Astrocyte of the cerebellum (primary cell): ENCODE measurements around the gene NOX3.

ENCODE experiments used
- DNase-seq: peaks from one replicate; pipeline ENCODE4 v3.0.0-alpha.2; 2011; ENCODE audit warnings: low read depth
- H3K4me3 ChIP-seq: 2 replicates; pipeline ENCODE4 v1.5.1; 2011; ENCODE audit warnings: mild to moderate bottlenecking, low read depth, low read length, moderate library complexity
- CTCF ChIP-seq: IDR thresholded peaks from 2 replicates; pipeline ENCODE4 v1.5.1; 2012; ENCODE audit warnings: low read length, low read depth, moderate library complexity, mild to moderate bottlenecking; ENCODE audit errors: missing control alignments
- in situ Hi-C: cut with HindIII; loops from 2 replicates; pipeline ENCODE4 v1.10.0; 2017; ENCODE audit warnings: low sequenced_read_pairs

NOX3 gene

GRCh38 chr6:155487371-155488130 is 31.9 kb upstream of the NOX3 start:
- H3K4me3 ChIP-seq: no peak overlapping the region
- no peak for DNase-seq
- in situ Hi-C loops: no loop called here
- TF ChIP-seq CTCF: no peak

GRCh38 chr6:155486721-155487294 is 31.2 kb upstream of the NOX3 start:
- TF ChIP-seq CTCF: no peak
- H3K4me3 ChIP-seq: no peak overlapping the region
- no peak for DNase-seq
- in situ Hi-C loops: no loop called here

DNA sequence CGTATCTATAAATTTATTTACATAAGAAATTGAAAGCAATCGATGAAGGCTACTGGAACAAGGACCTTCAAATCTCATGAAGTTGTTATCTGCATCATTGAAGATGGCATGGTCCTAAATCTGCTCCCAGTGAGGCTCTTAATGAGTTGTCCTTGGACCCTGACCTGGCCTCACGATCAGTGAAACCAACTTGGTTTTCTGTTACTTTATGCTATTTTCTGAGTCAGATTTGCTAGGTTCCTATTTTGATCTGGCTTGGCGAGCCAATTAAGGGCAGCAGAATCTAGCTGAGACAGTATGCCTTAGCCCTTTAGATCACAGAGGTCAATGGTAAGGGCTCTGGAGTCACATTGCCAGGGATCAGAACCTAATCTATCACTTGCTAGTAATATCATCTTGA is 30.1 kb upstream of the NOX3 start:
- no peak for TF ChIP-seq CTCF
- no peak overlapping the region for H3K4me3 ChIP-seq
- no peak for DNase-seq
- in situ Hi-C loops: no loop called here

GRCh38 chr6:155483858-155484257 is 28.2 kb upstream of the NOX3 start:
- no peak for DNase-seq
- in situ Hi-C loops: no loop called here

GRCh38 chr6:155481215-155481614 is 25.6 kb upstream of the NOX3 start:
- TF ChIP-seq CTCF: no peak
- in situ Hi-C loops: no loop called here
- DNase-seq: no peak
- no peak overlapping the region for H3K4me3 ChIP-seq

More at GRCh38 chr6:155483858-155484257, 28.2 kb upstream of the NOX3 start:
- no peak overlapping the region for H3K4me3 ChIP-seq
- TF ChIP-seq CTCF: no peak

DNA sequence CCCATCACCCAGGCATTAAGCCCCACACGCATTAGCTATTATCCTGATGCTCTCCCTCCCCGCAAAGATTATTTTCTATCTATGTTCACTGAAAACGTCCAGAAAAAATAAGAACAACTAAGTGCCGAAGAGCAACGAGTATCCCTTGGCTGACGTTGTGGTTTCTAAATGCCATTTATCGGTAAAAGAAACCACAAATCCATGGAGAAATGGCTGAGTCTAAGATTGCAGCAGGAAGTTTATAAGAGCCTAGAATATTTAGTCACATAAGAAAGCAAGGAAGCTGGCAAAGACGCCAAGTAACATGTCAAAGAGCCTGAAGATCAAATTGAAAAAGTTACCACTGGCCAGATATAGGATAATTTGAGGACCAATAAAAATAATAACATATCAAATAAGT is 18.1 kb upstream of the NOX3 start:
- no peak for DNase-seq
- no peak for TF ChIP-seq CTCF
- H3K4me3 ChIP-seq: no peak overlapping the region
- in situ Hi-C loops: no loop called here
